ENCODE measurements around the gene SLC3A2.

The SLC3A2 gene

DNA sequence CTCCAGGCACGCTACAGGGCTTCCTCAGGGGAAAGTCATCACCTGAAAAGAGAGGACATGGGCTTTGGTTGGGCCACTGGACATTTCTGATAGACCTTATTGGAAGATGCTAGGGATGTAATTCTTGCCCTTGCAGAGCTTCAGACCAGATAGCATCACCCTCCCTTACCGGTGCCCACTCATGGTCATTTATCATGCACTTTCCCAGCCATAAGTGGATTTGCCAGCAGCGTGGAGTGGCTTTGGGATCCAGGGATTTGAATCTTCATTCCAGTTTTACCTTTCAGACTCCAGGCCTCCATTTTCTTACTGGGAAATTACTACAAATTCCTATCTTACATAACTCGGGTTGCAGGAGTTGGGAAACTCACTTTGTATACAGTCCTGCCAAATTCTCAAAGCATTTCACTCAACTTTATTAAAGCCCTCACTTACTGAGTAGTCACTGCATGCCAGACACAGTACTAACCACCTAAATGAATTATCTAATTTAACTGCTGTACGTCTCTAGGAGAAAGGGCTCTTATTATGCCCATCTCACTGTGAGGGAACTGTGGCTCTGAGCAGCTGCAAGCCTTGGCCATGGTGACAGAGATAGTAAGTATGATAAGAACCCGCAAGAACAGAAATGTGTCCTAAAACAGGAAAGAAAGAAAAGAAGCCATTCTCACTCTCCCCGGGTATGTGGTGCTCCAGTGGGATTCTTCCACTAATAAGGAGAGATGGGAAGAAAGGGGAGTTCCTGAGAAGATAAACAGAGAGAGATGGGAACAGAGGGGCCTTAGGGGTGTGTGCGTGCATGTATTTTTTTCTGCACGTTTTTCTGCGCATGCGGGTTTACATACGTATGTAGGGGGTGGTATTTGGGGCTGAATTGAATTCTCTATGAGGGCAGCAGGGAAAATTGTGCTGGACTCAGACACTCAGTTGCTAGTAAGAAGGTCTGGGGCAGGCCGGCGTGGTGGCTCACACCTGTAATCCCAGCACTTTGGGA, 30.7 kb downstream of the SLC3A2 start:
- no peak for DNase-seq (ENCODE audit: low read depth)

- DNase-seq (ENCODE audit: low read depth) = no peak
Measured at GRCh38 chr11:62912268-62912667, 31.6 kb downstream of the SLC3A2 start.

DNA sequence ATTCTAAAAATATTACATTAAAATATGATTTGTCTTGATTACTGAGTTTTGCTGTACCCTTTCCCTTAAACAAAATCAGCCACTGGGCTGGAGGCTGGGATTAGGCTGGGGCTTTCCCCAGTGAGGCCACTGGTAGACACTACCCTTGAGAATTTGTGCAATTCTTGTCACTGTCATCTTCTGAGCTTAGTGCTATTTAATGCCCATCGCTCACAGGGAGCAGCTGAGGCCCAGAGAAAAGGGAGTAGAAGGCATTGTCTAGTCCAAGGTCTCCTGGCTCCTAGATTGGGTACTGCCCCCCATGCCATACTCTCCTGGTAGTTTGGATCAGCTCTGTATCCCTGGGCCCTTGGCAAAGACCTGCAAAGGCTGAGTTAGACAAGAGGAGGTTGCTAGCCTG, 33.7 kb downstream of the SLC3A2 start:
- no peak for DNase-seq (ENCODE audit: low read depth)

DNA sequence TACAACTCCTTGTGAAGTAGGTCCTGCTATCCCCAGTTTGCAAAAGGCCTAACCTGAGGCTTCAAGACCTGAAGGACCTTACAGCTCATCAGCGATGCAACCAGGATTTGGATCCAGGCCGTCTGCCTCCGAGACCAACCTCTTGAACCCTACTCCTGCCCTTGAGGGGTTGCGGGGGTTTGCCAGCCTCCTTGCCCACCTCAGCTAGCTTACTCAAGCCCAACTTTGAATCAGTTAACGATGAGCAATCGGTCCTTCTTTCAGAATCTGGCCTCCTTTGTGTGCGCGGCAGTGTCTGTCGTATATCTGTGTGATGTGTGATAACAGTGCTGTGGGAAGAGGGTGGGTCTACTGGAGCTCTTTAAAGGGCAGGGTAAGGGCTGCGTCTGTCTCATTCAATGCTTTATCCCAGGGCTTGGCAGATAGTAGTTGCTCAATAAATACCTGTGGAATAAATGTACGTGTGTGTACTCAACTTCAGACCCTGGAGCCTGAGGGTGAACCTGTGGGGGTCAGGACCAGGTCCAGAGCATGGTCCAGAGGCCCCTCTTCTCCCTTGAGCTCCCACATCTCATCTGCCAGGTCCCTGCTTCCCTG, 37.3 kb downstream of the SLC3A2 start:
- DNase-seq (ENCODE audit: low read depth) = no peak

DNA sequence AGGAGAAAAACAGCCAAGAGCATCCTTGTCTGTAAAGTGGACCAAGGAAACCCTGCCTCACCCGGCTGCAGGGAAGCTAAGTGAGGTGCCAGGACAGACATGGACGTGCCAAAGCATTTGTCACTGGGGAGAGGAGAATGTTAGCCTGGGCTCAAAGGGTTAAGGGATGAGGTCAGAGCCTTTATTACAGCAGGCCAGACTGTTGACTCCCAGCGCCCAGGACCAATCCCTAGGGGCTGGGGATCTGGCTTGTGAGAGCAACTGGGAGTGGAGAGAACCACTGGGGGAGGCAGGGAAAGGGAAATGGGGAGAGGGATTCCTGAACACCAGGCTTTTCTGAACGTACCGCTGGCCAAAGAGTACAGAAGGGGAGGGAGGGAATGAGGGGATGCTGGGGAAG, 37.8 kb downstream of the SLC3A2 start:
- no peak for DNase-seq (ENCODE audit: low read depth)

DNA sequence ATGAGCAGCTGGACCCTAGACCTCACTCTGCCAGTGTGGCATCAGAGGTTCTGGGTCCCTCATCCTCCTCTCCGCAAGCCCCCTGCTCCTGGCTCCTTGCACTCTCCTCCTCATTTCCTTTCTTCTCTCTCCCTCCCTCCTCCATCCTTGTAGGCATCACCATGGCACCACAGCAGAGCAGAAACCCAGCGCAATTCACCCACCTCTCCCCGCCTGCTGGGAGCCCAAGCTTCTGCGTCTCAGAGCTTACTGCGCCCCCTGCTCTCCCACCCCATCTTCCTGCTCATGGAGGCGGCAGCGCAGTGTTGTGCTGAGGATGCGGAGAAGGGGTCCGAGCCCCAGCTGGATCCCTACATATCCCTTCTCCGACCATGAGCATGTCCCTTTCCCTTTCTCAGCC, 38.8 kb downstream of the SLC3A2 start:
- no peak for DNase-seq (ENCODE audit: low read depth)

DNA sequence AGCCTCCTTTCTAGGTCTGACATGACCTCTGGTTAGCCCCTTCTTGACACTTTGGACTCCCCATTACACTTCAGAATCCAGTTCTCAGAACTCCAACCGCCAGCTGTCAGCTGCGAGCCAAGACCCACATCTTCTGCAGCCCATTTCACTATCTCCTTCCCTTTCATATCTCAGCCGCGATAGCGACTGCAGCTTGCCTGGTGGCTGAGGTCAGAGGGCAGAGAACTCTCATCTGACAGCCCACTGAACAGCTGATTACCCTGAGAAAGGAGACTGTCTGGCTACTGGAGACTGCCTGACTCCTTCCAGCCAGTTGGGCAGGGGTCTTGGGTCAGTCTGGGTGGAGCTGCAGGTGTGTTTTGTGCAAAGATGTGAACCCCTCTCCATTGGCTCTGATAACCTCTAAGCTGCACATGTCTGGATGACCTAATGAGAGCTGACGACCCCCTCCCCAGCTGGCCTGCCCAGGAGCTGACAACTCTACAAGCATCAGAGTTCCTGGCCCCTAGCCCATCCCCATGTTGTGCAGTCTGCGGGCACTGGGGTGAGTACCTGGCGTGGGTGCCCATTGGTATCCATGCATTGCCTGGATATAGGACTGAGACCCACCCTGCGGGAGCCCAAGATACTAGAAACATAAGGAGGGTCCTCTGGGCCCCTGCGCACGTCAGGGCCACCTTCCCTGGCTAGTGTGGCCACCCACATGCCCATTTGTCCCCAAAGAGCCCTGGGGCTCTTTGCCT, 39.4 kb downstream of the SLC3A2 start:
- no peak for DNase-seq (ENCODE audit: low read depth)

DNA sequence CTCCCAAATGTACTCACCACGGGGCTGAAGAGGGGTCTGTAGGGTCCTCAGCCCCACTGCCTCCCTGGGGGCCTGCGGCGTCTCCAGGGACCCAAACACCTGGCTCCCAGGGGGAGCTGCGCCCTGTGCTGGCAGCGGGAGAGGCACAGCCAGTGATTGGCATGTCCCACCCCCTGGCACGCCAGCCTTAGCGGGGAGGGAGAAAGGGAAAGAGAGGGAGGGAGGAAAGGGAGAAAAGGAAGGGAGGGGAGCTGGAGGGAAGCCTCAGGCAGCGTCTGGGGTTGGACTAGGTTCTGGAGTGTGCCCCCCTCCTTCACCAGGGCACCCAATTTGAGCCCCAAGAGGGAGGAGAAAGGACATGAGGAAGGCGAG, 40.5 kb downstream of the SLC3A2 start, which contains the start of gene CHRM1:
TSS of gene CHRM1 (minus strand) at position 163 of the 372 bp plus-strand sequence. CDS start 10,263 bp downstream, outside the sequence.
- DNase-seq (ENCODE audit: low read depth) = no peak

- DNase-seq (ENCODE audit: low read depth) = no peak
Measured at GRCh38 chr11:62921573-62922188, 41.0 kb downstream of the SLC3A2 start.

DNA sequence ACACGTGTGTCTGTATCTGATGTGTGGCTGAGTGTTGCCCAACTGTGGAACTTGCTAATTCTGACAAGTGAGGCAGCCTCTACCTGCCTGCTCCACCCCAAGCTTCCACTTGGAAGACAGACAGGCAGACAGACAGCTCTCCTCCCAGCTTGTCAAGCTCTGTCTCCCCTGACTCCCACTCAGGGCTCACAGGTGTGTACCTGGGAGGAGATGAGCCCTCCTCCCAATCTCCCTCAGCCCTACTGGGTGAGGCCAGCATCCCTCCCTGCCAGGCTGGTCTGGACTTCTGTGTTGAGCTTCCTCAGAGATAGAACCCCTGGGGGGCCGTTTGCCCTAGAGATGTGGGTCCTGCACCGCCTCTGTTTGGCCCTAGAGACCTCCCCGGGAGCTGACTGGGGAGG, 41.5 kb downstream of the SLC3A2 start:
- no peak for DNase-seq (ENCODE audit: low read depth)

DNA sequence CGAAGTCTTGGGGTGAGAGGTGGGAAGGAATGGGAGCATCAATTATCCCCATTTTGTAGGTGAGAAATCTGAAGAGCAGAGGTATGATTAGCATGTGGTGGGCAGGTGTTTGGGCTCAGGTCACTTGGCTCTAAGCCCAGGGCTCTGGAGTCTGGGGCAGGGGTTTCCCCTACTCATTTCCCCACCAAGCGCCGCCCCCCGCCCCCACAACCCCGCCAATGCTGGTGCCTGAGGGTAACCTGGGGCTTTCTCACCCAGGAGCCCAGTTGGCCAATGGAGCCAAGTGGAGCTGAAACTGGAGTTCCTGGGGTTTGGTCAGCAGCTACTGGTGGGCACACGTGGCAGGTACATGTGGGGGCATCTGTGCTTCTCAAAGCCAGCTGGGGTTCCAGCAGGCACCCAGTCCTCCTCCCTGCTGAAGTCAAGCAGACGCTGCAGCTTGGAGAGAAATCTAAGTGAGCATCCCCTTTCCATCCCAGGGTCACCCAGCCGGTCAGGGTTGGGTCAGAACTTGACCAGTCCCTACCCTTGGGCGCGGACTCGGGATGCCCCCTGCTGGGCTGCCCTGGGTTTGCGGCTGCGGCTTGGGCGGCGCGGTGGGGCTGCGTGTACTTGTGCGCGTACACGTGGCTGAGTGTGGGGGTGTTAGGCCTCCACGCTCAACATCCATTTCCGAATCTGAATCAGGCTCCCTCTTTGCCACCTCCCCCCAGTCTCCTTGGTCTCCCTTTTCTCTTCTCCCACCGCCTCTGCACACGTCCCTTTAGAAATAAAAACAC, 42.1 kb downstream of the SLC3A2 start:
- no peak for DNase-seq (ENCODE audit: low read depth)

GRCh38 chr11:62923601-62924411, 43.1 kb downstream of the SLC3A2 start:
- DNase-seq (ENCODE audit: low read depth) = no peak

DNA sequence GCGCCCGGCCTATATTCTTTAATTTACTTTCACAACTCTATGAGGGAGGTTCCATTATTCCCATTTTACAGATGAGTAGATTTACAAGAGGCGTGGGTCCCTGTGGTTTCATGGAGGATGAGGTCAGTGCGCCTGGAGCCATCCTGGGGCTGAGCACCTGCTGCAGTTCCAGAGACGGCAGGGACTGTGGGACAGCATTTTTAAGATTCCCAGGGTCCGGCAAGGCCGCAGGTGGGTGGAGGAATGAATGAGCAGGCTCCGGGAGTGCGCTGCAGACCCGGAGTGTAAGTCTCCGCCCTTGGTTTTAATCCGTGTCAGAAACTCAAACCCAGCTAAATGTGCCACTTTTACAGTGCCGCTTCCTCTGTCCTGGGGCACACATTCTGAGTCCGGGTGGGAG, 44.6 kb downstream of the SLC3A2 start:
- DNase-seq (ENCODE audit: low read depth) = no peak

DNA sequence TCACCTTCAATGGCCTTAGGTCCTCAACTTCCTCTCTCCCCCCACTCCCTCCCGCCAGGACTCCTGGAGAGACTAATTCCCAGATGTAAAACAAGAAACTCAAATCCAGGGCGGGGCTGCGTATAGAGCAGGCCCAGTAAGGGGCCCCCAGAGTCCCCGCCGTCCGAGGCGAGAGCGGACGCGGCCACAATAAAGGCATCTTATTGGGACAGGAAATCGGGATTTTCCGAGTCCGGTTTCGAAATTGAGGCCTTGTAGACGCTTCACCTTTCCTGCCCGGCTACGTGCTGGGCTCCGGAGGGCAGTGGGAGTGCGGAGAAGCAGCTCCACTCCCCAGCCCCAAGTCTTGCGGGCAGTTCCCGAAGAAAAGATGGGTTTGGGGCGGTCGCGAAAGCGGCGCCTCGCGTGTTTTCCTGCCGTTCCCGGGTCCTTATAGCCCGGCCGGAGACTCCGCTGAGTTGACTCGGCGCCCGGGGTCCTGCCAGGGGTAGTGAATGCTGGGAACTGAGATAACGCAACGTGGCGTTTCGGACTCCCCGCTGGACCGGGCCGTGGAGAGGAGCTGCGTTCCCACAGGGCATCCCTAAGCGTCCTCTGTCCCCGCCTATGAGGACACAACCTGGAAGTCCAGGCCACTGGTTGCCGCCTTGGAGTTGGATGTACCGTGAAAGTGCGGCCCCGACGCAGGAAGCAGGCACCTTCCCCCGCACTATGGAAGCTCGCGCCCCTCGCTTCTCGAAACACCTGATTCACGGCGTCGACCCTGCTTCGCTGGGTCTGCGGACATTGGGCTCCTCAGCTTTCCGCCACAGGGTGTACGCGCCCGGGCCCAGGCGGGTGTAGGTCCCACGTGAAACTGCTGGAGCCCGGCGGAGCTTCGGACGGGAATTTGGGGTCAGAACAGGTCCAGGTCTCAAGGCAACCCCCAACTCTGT, 45.3 kb downstream of the SLC3A2 start:
- DNase-seq (ENCODE audit: low read depth) = no peak

GRCh38 chr11:62926680-62927455, 46.2 kb downstream of the SLC3A2 start:
- no peak for DNase-seq (ENCODE audit: low read depth)

DNA sequence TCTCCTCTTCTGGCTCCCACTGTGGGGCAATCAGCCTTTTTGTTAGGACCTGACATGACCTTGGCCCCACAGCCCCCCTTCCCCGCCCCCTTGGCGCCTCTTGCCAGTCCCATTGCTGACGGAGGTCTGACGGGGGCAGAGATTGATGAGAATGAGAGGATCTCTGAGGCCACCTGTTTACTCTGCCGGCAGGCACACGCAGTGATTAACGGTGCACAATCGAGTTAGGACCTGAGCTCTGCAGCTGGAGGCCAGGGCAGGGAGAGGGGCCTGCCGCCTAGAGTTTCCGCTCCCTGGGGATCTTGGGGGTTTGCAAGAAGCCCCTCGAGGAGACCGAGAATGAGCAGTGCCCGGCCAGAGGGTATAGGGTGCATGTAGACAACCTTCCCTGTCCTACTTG, 47.3 kb downstream of the SLC3A2 start:
- DNase-seq (ENCODE audit: low read depth) = no peak

DNA sequence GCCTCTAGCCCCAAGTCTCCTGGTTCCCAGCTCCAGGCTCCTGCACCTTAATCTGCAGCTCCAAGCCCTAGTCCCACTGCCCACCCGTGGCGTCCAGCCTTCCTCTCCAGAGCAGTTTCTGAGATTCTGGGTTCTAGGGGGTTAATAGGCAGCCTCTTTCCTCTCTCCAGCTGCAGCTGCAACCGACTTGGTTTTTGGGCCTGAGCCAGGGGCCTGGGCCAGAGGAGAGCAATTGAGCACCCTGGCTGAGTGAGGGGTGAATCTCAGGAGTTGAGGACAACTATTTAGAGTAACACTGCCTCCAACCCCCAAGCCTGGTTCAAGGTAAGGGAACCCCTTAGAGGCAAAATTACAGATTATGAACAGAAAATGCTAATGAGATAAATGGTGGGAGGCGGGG, 49.5 kb downstream of the SLC3A2 start:
- no peak for DNase-seq (ENCODE audit: low read depth)

GRCh38 chr11:62930666-62931065, 50.0 kb downstream of the SLC3A2 start:
- DNase-seq (ENCODE audit: low read depth) = no peak
